AG04450 (cell line): ENCODE measurements around the gene POLR2I. TPM values are rescaled to one million over a fixed set of nuclear protein-coding genes. Genes with fewer than 3 reads are reported as not detected.

Experiments used
- CTCF ChIA-PET: fragments of 300-600, 350-600 bp; formaldehyde crosslinking; extraction: SDS; loops from one replicate; lab custom pipeline; 2022; ENCODE audit warnings: antibody characterized with exemption, inconsistent platforms; lab: Charles Lee
- POLR2A ChIA-PET: fragments of 350-600 bp; formaldehyde crosslinking; extraction: SDS; loops from one replicate; lab custom pipeline; 2021; ENCODE audit warnings: antibody characterized with exemption, inconsistent platforms; lab: Yijun Ruan, JAX
- DNase-seq: peaks from one replicate; pipeline ENCODE4 v3.0.0-alpha.2; 2011; ENCODE audit warnings: low read depth, low spot score
- H3K27ac ChIP-seq: one replicate; pipeline ENCODE4 v1.5.1; 2012; ENCODE audit warnings: low read depth, low read length, control low read depth
- H3K27me3 ChIP-seq: one replicate; pipeline ENCODE4 v1.6.0; 2012; ENCODE audit warnings: low read length; ENCODE audit not compliant: control insufficient read depth, insufficient read depth
- H3K4me3 ChIP-seq: 2 replicates; pipeline ENCODE4 v1.5.1; 2011; ENCODE audit warnings: mild to moderate bottlenecking, low read depth, low read length, control low read depth
- H3K9me3 ChIP-seq: 2 replicates; pipeline ENCODE4 v1.5.1; 2012; ENCODE audit warnings: low read length; ENCODE audit not compliant: control insufficient read depth, insufficient read depth
- polyA plus RNA-seq: library from polyadenylated mRNA; depleted of rRNA; stranded (reverse); fragments of >200 nt; gene quantifications from 2 replicates; pipeline ENCODE4 v1.2.3, GENCODE V29; 2011
- TF ChIP-seq, protein P1 (sequence below): IDR thresholded peaks from 2 replicates; pipeline ENCODE4 v1.5.1; 2011; ENCODE audit warnings: low read depth, low read length, control low read depth, inconsistent platforms

The POLR2I gene
- polyA plus RNA-seq, 1 experiment = 37.7 TPM

DNA sequence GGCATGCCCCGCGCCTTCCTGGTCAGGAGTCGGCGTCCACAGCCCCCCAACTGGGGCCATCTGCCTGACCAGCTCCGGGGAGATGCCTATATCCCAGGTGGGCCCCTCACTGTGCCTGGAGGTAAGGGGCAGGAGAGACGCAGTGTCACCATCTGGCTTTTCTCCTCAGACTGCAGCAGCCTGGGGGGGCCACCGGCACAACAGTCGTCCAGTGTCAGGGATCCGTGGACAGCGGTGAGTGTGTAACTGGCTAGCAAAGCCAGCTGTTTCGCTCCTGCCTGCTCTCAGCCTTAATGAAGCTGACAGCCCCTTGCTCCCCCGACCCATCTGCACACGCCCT is 3.5 kb downstream of the POLR2I start:
- CTCF ChIA-PET = no interaction called here
- H3K9me3 ChIP-seq = no peaks in the 10 kb centered on the region; the same call in 1 of the 2 replicates
- POLR2A ChIA-PET = no interaction called here
- TF ChIP-seq, protein P1, sequence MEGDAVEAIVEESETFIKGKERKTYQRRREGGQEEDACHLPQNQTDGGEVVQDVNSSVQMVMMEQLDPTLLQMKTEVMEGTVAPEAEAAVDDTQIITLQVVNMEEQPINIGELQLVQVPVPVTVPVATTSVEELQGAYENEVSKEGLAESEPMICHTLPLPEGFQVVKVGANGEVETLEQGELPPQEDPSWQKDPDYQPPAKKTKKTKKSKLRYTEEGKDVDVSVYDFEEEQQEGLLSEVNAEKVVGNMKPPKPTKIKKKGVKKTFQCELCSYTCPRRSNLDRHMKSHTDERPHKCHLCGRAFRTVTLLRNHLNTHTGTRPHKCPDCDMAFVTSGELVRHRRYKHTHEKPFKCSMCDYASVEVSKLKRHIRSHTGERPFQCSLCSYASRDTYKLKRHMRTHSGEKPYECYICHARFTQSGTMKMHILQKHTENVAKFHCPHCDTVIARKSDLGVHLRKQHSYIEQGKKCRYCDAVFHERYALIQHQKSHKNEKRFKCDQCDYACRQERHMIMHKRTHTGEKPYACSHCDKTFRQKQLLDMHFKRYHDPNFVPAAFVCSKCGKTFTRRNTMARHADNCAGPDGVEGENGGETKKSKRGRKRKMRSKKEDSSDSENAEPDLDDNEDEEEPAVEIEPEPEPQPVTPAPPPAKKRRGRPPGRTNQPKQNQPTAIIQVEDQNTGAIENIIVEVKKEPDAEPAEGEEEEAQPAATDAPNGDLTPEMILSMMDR = no peak
- DNase-seq = no peak
- no peak overlapping the region for H3K27ac ChIP-seq
- H3K27me3 ChIP-seq = no peaks in the 10 kb centered on the region
- no peak overlapping the region for H3K4me3 ChIP-seq

DNA sequence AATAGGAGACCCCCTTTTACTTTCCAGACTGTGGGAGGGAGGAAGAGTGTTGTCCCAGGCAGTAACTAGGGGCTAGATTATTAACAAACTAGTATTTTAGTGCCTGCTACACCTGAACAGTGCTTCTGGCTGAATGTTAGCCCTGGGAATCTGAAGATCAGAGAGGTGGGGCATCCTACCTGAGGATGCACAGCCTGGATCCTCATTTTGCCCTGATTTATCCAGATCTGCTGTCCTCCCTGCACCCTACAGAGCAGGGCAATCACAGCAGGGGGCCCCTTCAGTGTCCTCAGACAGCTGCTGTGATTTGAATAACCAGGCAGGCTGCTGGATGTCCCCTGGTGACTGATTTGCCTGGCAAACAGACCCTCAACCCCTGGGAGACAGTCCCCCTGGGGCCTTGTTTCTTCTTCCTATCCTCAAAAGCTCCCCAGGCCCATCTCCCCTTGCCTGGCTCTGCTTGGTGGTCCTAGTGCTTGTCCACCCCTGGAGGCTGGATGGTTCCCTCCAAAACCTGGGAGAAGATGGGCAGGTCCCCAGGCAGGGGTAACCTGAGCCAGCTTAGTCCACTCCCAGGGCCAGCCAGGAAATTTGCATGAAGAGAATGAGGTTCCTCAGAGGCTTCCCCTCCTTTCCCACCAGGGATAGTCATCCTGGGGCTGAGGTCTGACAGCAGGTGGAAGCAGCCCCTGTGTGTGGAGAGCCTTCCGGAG is 4.0 kb downstream of the POLR2I start, which contains the start of gene OVOL3:
TSS of gene OVOL3 (plus strand) at position 657 of the 713 bp plus-strand sequence. CDS start 60 bp downstream, outside the sequence.
- POLR2A ChIA-PET = no interaction called here
- CTCF ChIA-PET = no interaction called here

DNA sequence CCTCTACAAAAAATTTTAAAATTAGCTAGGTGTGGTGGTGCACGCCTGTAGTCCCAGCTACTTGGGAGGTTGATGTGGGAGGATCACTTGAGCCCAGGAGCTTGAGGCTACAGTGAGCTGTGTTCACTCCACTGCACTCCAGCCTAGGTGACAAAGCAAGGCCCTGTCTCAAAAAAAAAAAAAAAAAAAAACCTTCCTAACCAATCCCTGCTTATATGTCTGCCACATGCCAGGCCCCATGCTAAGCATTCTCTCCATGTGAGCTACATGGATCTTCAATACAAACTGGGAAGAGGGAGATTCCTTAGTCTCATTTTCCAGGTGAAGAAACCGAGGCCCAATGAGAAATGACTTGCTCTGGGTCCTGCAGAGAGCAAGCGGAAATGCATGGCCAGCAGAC is 6.0 kb downstream of the POLR2I start:
- no peak for DNase-seq
- no peaks in the 10 kb centered on the region for H3K9me3 ChIP-seq
- H3K4me3 ChIP-seq = no peak overlapping the region
- ChIA-PET POLR2A (interaction anchor here (0.6 kb wide), 1 partner anchor 11 kb away, joined by 4 read pairs; no protein-coding TSS in a partner anchor), CTCF (interaction anchor here (0.7 kb wide), 1 partner anchor 9 kb away, joined by 5 read pairs; no protein-coding TSS in a partner anchor)
- peak overlapping the region; percentile 2 for H3K27ac ChIP-seq
- no peaks in the 10 kb centered on the region for H3K27me3 ChIP-seq
- TF ChIP-seq, protein P1 = no peak

More for the DNA sequence above, 4.0 kb downstream of the POLR2I start, which contains the start of gene OVOL3:
- no peak within 1 kb of the TSS for H3K4me3 ChIP-seq
- H3K27me3 ChIP-seq = no peaks in the 10 kb centered on the region
- H3K9me3 ChIP-seq = no peaks in the 10 kb centered on the region; the same call in 1 of the 2 replicates
- TF ChIP-seq, protein P1 = no peak
- DNase-seq = no peak
- no peak within 1 kb of the TSS for H3K27ac ChIP-seq

DNA sequence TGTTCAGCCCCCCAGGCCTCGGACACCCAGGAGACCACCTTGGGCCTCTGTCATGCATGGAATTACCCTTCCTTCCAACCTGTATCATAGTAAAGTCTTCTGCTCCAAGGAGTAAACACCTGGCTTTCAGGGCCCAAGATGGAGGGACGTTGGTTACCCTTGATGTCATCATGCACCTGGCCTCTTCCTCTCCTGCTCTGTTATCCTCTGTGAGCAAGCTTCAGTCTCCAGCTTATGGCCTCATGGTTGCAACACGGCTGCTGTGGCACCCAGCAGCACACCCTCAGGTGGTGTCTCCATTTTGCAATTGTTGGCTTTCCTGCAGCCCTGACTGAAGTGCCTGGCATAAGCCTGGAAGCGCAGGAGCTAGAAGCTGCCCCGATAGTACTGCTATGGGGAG is 7.7 kb downstream of the POLR2I start:
- Histone ChIP-seq H3K9me3 (no peaks in the 10 kb centered on the region), H3K4me3 (no peak overlapping the region), H3K27ac (no peak overlapping the region), H3K27me3 (no peaks in the 10 kb centered on the region)
- ChIA-PET POLR2A (interaction anchor here (1.6 kb wide), 1 partner anchor 8 kb away, joined by 4 read pairs; the partner anchor contains the start of genes POLR2I and TBCB), CTCF (no interaction called here)
- TF ChIP-seq, protein P1 = no peak
- no peak for DNase-seq

DNA sequence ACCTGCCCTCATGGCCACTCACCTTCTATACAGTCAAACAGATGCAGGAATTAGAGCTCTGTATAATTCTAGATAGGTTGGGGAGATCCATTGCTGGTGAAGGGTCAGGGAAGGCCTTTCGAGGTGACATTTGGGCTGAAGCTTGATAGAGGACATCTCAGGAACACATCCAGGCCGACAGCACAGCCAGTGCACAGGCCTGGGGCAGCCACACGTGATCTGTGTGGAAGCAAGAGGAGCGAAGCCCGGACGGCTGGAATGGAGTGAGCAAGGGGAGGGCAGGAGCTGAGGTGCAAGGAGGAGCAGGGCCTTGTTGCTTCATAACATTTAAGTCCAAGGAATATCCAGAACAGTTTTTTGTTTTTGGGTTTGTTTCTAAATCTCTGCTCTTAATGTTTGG is 8.2 kb downstream of the POLR2I start:
- Histone ChIP-seq H3K9me3 (no peaks in the 10 kb centered on the region), H3K27ac (no peak overlapping the region), H3K27me3 (no peaks in the 10 kb centered on the region), H3K4me3 (no peak overlapping the region)
- DNase-seq = no peak
- ChIA-PET CTCF (no interaction called here), POLR2A (interaction anchor here (1.6 kb wide), 1 partner anchor 8 kb away, joined by 4 read pairs; the partner anchor contains the start of genes POLR2I and TBCB)
- TF ChIP-seq, protein P1 = no peak
